ENCODE measurements around the gene SNAI1.

DNA sequence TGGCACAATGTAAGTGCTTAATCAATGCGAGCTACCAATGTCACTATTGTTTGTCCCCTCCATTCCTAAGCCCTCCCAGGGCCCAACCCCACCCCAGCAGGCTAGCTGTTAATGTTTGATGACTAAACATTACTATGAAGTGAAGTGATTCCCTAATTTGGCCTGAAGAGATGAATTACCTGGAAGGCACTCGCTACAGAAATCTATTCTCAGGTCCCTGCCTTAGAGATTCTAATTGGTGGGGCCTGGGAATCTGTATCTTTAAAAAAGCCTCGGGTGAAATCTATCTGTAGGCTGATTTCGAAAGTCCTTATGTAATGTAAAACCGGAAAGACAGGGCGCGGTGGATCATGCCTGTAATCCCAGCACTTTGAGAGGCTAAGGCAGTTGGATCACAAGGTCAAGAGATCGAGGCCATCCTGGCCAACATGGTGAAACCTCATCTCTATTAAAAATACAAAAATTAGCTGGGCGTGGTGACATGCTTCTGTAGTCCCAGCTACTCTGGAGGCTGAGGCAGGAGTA, 16.9 kb upstream of the SNAI1 start:
- TF ChIP-seq YY1 (IDR thresholded peaks at IDR 0.05; ENCODE audit: low read depth) (no peak), EP300 (IDR thresholded peaks at IDR 0.05; ENCODE audit: borderline replicate concordance) (no peak), FOXM1 (IDR thresholded peaks at IDR 0.05; ENCODE audit: borderline replicate concordance, low read depth) (no peak), NFIC (IDR thresholded peaks at IDR 0.05) (no peak), CEBPB (IDR thresholded peaks at IDR 0.05) (no peak)
- TF ChIP-seq, protein P1, sequence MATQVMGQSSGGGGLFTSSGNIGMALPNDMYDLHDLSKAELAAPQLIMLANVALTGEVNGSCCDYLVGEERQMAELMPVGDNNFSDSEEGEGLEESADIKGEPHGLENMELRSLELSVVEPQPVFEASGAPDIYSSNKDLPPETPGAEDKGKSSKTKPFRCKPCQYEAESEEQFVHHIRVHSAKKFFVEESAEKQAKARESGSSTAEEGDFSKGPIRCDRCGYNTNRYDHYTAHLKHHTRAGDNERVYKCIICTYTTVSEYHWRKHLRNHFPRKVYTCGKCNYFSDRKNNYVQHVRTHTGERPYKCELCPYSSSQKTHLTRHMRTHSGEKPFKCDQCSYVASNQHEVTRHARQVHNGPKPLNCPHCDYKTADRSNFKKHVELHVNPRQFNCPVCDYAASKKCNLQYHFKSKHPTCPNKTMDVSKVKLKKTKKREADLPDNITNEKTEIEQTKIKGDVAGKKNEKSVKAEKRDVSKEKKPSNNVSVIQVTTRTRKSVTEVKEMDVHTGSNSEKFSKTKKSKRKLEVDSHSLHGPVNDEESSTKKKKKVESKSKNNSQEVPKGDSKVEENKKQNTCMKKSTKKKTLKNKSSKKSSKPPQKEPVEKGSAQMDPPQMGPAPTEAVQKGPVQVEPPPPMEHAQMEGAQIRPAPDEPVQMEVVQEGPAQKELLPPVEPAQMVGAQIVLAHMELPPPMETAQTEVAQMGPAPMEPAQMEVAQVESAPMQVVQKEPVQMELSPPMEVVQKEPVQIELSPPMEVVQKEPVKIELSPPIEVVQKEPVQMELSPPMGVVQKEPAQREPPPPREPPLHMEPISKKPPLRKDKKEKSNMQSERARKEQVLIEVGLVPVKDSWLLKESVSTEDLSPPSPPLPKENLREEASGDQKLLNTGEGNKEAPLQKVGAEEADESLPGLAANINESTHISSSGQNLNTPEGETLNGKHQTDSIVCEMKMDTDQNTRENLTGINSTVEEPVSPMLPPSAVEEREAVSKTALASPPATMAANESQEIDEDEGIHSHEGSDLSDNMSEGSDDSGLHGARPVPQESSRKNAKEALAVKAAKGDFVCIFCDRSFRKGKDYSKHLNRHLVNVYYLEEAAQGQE (IDR thresholded peaks at IDR 0.05; ENCODE audit: low read depth) = no peak
